Naive B cell (primary cell): Measurements from ENCODE around the gene UXS1. TPM values are rescaled to one million over a fixed set of nuclear protein-coding genes. Genes with fewer than 3 reads are reported as not detected.
"Not testable (repeated sequence)": the region's sequence is repeated elsewhere in the genome, so short reads cannot be mapped to it uniquely, and the experiment has no call there.

Source experiments
- ATAC-seq, 2 donors: fragments of 150-1000 bp; cut with Tn5 transposase; 2 replicates each; pipeline ENCODE4 v1.10.0; 2021; ENCODE audit warnings: low read depth in 2 of 2, mild to moderate bottlenecking in 2 of 2, moderate library complexity in 2 of 2
- DNase-seq: peaks from one replicate; pipeline ENCODE4 v3.0.0; 2022
- H3K27ac Mint-ChIP-seq, 6 donors: one replicate each; pipeline ENCODE4 v1.8.0; 2020 to 2022; ENCODE audit warnings: mild to moderate bottlenecking in 6 of 6, mixed read lengths in 6 of 6, moderate library complexity in 5 of 6, inconsistent platforms in 2 of 6
- H3K27me3 Mint-ChIP-seq, 3 donors: one replicate each; pipeline ENCODE4 v1.8.0; 2021 to 2022; ENCODE audit warnings: mixed read lengths in 3 of 3, mild to moderate bottlenecking in 1 of 3
- H3K36me3 Mint-ChIP-seq, 2 donors: one replicate each; pipeline ENCODE4 v1.8.0; 2020 to 2022; ENCODE audit warnings: mixed read lengths in 2 of 2, inconsistent platforms in 1 of 2, mild to moderate bottlenecking in 1 of 2
- H3K4me1 Mint-ChIP-seq, 3 donors: one replicate each; pipeline ENCODE4 v1.8.0; 2020 to 2022; ENCODE audit warnings: mixed read lengths in 3 of 3, inconsistent platforms in 1 of 3, mild to moderate bottlenecking in 1 of 3, moderate library complexity in 1 of 3
- H3K4me3 Mint-ChIP-seq, 8 donors: one replicate each; pipeline ENCODE4 v1.8.0; 2020 to 2022; ENCODE audit warnings: mild to moderate bottlenecking in 8 of 8, mixed read lengths in 8 of 8, moderate library complexity in 8 of 8, inconsistent platforms in 2 of 8
- H3K9me3 Mint-ChIP-seq, 7 donors: one replicate each; pipeline ENCODE4 v1.8.0; 2020 to 2022; ENCODE audit warnings: mixed read lengths in 7 of 7, mild to moderate bottlenecking in 5 of 7, inconsistent platforms in 2 of 7, moderate library complexity in 1 of 7
- polyA plus RNA-seq, 6 donors: library from polyadenylated mRNA; unstranded; fragments of 300-500 nt; fragmentation: Illumina TruSeq; gene quantifications; one replicate each; pipeline ENCODE4 v1.2.3, GENCODE V29; 2021; ENCODE audit warnings: low read depth in 6 of 6

The UXS1 gene
- polyA plus RNA-seq, result 10 to 100 TPM; 26.8 to 61.0 (median 51.1) TPM

DNA sequence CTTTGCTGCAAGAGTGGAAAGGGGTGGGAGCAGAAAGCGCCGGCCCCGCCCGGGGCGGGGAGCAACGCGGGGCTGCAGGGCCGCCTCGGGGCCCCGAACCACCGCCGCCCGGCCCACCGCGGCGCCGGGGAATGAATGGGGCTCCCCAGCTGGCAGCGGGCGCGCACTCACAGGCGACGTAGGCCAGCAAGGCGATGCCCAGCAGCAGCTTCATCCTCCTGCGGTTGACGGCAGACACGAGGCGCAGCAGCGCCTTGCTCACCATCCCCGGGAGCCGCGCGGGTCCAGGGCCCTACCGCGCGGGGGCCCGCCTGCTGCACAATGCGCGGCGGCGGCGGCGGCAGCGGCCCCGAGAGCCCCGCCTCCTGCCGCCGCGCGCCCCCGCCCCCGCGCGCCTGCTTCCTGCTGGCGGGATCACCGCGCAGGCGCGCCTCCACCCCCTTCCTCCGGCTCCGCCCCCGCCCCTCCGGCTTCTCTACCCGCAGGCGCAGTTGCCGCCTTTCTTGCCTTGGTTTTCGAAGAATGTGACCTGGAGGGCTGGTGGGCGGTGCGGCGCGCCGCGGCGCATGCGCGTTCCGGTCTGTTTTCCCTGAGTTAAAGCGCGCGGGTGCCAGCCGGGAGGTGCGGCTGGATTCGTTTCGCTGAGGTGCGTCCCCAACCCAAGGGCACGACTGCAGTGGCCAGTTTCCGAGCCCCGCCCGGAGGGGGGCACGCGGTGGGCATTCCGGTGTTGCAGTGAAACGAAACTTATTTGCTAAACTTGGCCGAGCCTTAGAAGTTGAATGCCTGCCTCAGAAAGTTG, at the start of gene UXS1:
UXS1 (minus strand) TSS at position 325 of the 802 bp plus-strand sequence; CDS start at position 265, 60 bp downstream.
- H3K27me3 Mint-ChIP-seq, result peaks cover 0 to 4% (median 0%) of the 10 kb centered on the region in 3 donors
- peak within 1 kb of the TSS; percentile 88 to 97 (median 96) for H3K4me3 Mint-ChIP-seq
- H3K9me3 Mint-ChIP-seq, result no peaks in the 10 kb centered on the region
- H3K27ac Mint-ChIP-seq, result peak within 1 kb of the TSS; percentile 81 to 95 (median 88)
- H3K36me3 Mint-ChIP-seq, result peaks cover 0 to 6% of the 10 kb centered on the region in 2 donors
- peak; percentile 74 to 77 for ATAC-seq
- peak; percentile 96 for DNase-seq
- H3K4me1 Mint-ChIP-seq, result peaks cover 39 to 49% (median 42%) of the 10 kb centered on the region in 3 donors

DNA sequence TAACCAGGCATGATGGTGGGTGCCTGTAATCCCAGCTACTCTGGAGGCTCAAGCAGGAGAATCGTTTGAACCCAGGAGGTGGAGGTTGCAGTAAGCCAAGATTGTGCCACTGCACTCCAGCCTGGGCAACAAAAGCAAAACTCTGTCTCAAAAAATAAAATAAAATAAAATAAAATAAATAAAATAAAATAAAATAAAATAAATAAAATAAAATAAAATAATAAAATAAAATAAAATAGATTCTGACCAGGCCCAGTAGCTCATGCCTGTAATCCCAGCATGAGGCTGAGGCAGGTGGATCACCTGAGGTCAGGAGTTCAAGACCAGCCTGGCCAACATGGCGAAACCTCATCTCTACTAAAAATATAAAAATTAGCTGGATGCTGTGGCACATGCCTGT, 45.4 kb upstream of the UXS1 start:
- not testable (repeated sequence) for DNase-seq, H3K4me1 Mint-ChIP-seq, ATAC-seq, H3K4me3 Mint-ChIP-seq
- peaks cover 0 to 12% (median 4%) of the 10 kb centered on the region in 3 donors for H3K27me3 Mint-ChIP-seq
- H3K9me3 Mint-ChIP-seq, result peaks cover 11 to 38% (median 29%) of the 10 kb centered on the region in 7 donors
- H3K27ac Mint-ChIP-seq, result peak overlapping the region in 1 of 6 donors; percentile 38
- peaks cover 8 to 15% of the 10 kb centered on the region in 2 donors for H3K36me3 Mint-ChIP-seq

DNA sequence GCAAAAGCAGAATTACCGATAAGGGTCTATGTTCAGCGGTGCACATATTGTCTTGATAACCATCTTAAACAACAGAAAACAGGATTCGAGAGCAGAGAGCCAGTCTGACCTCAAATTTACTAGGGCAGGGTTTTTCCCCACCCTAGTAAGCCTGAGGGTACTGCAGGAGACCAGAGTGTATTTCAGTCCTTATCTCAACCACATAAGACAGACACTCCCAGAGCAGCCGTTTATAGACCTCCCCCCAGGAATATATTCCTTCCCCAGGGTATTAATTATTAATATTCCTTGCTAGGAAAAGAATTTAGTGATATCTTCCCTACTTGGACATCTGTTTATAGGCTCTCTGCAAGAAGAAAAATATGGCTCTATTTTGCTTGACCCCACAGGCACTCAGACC, 41.3 kb upstream of the UXS1 start:
- not testable (repeated sequence) for H3K4me1 Mint-ChIP-seq, H3K4me3 Mint-ChIP-seq, DNase-seq, ATAC-seq
- peaks cover 20 to 48% (median 32%) of the 10 kb centered on the region in 7 donors for H3K9me3 Mint-ChIP-seq
- peak overlapping the region in 1 of 6 donors; percentile 82 for H3K27ac Mint-ChIP-seq
- peaks cover 15 to 32% of the 10 kb centered on the region in 2 donors for H3K36me3 Mint-ChIP-seq
- peaks cover 4 to 18% (median 15%) of the 10 kb centered on the region in 3 donors for H3K27me3 Mint-ChIP-seq

DNA sequence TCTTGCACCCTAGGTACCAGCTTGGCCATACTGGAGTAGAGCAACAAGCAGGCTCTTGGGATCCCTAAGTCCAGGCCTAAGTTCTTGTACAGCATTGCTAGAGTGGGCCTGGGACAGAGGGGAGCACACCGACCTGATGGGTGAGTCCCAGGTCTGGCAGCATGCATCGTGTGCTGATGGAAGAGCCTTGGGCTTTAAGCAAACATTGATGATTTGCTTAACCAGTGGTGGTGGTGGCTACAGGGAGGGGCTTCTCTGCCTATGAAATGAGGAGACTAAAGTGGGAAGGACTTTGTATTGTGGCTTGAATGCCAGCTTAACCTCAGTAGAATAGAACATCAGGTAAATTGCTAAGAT, 39.2 kb upstream of the UXS1 start:
- no peak overlapping the region for H3K27ac Mint-ChIP-seq
- DNase-seq (no peak), ATAC-seq (no peak)
- H3K36me3 Mint-ChIP-seq, result peaks cover 15 to 32% of the 10 kb centered on the region in 2 donors
- no peaks in the 10 kb centered on the region for H3K4me1 Mint-ChIP-seq
- no peak overlapping the region for H3K4me3 Mint-ChIP-seq
- H3K27me3 Mint-ChIP-seq, result peaks cover 4 to 18% (median 15%) of the 10 kb centered on the region in 3 donors
- peaks cover 20 to 48% (median 32%) of the 10 kb centered on the region in 7 donors for H3K9me3 Mint-ChIP-seq

DNA sequence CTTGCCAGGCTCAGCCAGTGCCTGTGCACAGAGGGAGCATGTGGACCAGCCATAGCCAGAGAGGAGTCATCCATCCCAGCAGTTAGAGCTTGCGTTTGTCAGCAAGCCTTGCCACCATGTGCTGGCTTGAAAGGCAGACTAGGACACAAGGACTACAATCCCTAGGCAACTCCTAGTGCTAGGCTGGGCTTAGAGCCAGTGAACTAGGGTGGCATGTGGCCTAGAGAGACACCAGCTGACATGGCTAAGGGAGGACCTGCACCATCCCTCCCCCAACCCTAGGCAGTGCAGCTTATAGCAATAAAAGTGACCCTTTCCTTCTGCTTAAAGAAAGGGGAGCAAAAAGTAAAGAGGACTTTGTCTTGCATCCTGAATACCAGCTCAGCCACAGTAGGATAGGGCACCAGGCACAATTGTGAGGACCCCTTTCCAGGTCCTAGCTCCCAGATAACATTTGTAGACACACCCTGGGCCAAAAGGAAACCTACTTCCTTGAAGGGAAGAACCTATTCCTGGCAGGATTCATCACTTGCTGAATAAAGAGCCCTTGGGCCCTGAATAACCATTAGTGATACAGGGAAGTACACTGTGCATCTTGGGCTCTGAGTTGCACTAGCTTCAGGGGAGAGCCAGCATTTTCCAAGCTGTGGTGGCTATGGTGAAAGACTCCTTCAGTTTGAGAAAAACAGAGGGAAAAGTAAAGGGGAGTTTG, 38.7 kb upstream of the UXS1 start:
- DNase-seq, result no peak
- H3K36me3 Mint-ChIP-seq, result peaks cover 15 to 32% of the 10 kb centered on the region in 2 donors
- peaks cover 4 to 18% (median 15%) of the 10 kb centered on the region in 3 donors for H3K27me3 Mint-ChIP-seq
- ATAC-seq, result no peak
- no peak overlapping the region for H3K4me3 Mint-ChIP-seq
- no peaks in the 10 kb centered on the region for H3K4me1 Mint-ChIP-seq
- peaks cover 20 to 47% (median 32%) of the 10 kb centered on the region in 7 donors for H3K9me3 Mint-ChIP-seq
- H3K27ac Mint-ChIP-seq, result no peak overlapping the region

DNA sequence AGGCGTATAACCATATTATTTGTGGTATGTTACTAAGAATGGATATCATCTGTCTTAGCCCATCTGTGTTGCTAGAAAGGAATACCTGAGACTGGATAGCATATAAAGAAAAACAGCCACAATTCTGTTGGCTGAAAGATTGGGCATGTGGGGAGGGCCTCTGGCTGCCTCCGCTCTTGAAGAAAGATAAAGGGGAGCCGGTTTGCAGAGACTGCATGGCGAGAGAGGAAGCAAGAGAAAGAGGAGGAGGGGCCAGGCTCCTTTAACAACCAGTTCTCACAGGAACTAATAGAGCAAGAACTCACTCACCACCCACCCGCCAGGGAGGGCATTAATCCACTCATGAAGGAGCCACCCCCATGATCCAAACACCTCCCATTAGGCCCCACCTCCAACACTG, 29.2 kb upstream of the UXS1 start:
- Mint-ChIP-seq H3K36me3 (no peaks in the 10 kb centered on the region), H3K4me1 (no peaks in the 10 kb centered on the region), H3K27me3 (no peaks in the 10 kb centered on the region), H3K27ac (no peak overlapping the region), H3K9me3 (peaks cover 0 to 8% (median 4%) of the 10 kb centered on the region in 7 donors), H3K4me3 (no peak overlapping the region)
- DNase-seq (no peak), ATAC-seq (no peak)

DNA sequence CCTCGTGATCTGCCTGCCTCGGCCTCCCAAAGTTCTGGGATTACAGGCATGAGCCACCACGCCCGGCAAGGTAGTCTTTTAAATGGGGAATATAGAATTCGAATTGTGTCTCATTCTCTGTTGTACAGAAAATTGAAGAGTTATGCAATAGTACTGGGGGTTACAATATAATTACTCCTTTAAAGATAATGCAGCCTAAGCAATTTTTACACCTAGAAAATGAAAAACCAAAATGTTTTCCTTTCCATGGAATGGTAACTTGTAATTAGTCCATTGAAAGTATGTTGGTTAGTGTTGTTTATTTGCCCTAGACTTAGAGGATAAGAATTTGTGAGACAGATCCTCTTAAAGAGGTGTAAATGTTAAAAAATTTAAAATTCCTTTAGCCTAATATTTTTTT, 28.0 kb upstream of the UXS1 start:
- DNase-seq, H3K9me3 Mint-ChIP-seq, H3K4me1 Mint-ChIP-seq, ATAC-seq, H3K4me3 Mint-ChIP-seq, H3K36me3 Mint-ChIP-seq, H3K27me3 Mint-ChIP-seq, H3K27ac Mint-ChIP-seq: not testable (repeated sequence)

DNA sequence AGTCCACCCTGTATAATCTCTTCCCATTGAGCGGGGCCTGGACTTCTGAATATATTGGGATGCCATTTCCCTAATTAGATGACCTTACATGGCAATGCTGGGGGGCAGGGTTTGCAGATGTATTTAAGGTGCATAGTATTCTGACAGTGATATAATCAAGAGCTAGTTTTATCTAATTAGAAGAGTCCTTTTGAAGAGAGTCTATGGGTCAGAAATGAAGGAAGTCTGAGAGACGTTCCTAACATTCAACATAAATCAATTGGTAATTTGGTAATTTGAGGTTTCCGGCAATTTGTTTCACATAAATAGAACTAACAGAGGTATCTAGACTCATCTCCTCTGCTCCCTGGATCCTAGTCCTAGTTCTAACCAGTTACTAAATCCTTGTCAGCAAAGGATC, 25.7 kb upstream of the UXS1 start:
- peaks cover 0 to 4% (median 0%) of the 10 kb centered on the region in 7 donors for H3K9me3 Mint-ChIP-seq

DNA sequence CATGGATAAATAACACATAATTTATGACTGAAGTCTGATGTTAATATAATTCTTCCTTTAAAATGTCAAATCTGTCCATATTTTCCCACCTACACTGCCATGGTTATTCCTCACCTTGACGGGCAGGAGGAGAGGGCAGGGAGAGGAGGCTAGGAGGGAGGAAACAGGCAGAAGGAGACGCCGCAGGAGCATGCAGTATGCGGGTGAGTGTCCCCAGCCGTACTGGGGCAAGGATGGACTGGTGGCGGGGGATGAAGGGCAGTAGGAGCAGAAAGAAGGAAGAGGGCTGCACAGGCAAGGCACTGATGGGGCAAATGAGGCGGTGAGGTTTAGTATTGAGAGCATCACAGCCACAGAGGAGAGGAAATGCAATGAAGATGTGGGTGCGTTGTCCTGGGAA, 25.1 kb upstream of the UXS1 start:
- H3K4me3 Mint-ChIP-seq, H3K27me3 Mint-ChIP-seq, H3K9me3 Mint-ChIP-seq, H3K27ac Mint-ChIP-seq, H3K36me3 Mint-ChIP-seq, DNase-seq, ATAC-seq, H3K4me1 Mint-ChIP-seq: not testable (repeated sequence)

More for the DNA sequence above, 25.7 kb upstream of the UXS1 start:
- Mint-ChIP-seq H3K4me3 (no peak overlapping the region), H3K27me3 (no peaks in the 10 kb centered on the region), H3K27ac (no peak overlapping the region), H3K4me1 (no peaks in the 10 kb centered on the region), H3K36me3 (no peaks in the 10 kb centered on the region)
- ATAC-seq (no peak), DNase-seq (no peak)

DNA sequence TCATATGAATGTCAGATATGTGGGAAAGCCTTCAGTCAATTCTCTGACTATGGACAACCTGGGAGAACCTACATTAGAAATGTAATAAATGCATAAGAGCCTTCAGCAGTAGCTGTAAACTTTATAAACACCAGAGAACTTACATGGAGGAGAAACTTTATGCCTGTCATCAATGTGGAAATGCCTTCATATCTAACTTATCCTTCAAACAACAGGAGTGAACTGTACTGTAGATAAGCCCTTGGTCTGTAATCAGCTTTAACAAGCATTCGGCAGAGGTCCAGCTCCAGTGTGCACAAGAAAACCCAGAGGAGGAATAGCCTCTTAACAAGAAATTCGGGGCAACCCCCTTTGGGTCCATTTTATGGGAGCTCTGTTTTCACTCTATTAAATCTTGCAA, 14.8 kb upstream of the UXS1 start:
- no peak overlapping the region for H3K4me3 Mint-ChIP-seq
- peaks cover 0 to 6% (median 0%) of the 10 kb centered on the region in 7 donors for H3K9me3 Mint-ChIP-seq
- no peak for DNase-seq
- H3K36me3 Mint-ChIP-seq, result no peaks in the 10 kb centered on the region
- no peak for ATAC-seq
- H3K27me3 Mint-ChIP-seq, result no peaks in the 10 kb centered on the region
- H3K27ac Mint-ChIP-seq, result no peak overlapping the region
- H3K4me1 Mint-ChIP-seq, result no peaks in the 10 kb centered on the region

DNA sequence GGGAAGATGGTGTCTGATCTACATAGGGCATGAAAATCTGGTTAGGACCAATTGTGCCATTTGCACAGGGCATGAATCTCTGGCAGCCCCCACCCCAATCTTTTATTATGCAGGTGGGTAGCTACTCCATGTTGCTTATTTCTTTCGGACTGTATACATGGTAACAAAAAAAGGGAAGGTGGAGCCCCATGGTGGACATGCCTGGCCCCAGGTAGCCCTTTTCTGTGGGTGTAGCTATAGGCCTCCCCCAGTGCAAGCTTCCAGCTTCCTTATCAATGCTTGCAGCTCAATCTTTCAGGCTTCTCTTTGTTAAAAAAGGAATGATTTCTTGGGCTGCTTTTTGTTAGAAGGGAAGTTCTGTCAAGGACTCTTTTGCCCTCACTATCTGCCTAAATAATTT, 14.3 kb upstream of the UXS1 start:
- no peak for DNase-seq

DNA sequence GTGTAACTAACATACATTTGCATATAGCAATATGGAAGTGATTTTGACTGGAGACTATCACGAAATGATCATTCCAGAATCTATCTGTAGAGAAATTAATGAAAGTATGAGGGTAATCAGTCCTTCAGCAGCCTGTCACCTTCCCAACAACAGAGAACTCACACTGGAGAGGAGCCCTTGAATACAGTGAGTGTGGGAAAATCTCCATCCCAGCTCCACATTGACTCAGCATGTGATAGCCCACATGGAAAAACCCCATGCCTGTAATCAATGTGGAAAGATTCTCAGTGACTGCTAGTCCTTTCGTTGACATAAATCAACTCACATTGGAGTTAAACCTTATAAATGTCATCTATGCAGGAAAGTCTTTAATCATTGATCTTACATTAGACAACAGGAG, 13.1 kb upstream of the UXS1 start:
- DNase-seq, result no peak
- no peak overlapping the region for H3K4me3 Mint-ChIP-seq
- no peak for ATAC-seq
- no peaks in the 10 kb centered on the region for H3K36me3 Mint-ChIP-seq
- H3K27ac Mint-ChIP-seq, result no peak overlapping the region
- H3K27me3 Mint-ChIP-seq, result no peaks in the 10 kb centered on the region
- H3K4me1 Mint-ChIP-seq, result no peaks in the 10 kb centered on the region
- peaks cover 0 to 6% (median 0%) of the 10 kb centered on the region in 7 donors for H3K9me3 Mint-ChIP-seq

More for the DNA sequence above, 14.3 kb upstream of the UXS1 start:
- no peaks in the 10 kb centered on the region for H3K27me3 Mint-ChIP-seq
- no peak overlapping the region for H3K4me3 Mint-ChIP-seq
- no peak for ATAC-seq
- no peaks in the 10 kb centered on the region for H3K4me1 Mint-ChIP-seq
- H3K9me3 Mint-ChIP-seq, result peaks cover 0 to 6% (median 0%) of the 10 kb centered on the region in 7 donors
- H3K36me3 Mint-ChIP-seq, result no peaks in the 10 kb centered on the region
- no peak overlapping the region for H3K27ac Mint-ChIP-seq

DNA sequence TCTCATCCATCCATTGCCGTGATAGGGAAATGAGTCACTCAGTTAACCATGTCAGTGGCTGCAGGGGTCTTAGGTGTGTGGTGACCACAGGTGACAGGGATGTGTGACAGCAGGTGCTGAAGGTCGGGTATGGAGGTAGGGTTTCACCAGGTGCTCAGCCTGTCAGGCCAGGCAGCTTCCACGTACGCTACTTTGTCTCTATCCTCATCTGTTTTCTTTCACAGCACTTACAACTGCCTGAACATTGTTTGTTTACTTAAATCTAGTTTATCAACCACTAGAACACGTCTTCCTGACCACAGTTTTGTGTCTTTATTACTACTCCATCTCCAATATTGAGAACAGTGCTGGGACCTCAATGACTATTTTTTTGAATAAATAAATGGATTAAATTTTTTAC, 11.4 kb upstream of the UXS1 start:
- Mint-ChIP-seq H3K9me3 (peaks cover 0 to 6% (median 0%) of the 10 kb centered on the region in 7 donors), H3K27ac (no peak overlapping the region), H3K36me3 (no peaks in the 10 kb centered on the region), H3K27me3 (no peaks in the 10 kb centered on the region), H3K4me1 (no peaks in the 10 kb centered on the region), H3K4me3 (no peak overlapping the region)
- ATAC-seq, result no peak
- no peak for DNase-seq

DNA sequence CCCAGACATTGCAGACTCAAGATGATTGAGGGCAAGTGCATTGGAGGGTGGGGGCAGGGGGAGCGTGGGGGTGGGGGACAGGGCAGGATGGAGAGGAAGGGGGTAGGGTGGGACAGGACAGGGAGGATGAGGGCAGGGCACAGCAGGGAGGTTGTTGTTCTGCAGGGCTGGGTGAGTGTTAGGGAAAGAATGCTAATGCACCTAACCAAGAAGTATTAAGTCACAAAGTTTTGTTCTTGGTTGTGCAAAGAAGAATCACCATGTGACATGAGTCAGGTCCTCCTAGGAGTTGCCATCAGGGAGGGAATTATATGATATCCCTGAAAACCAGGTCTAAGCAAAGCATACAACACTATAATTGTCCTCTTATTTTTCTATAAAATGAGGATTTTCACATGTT, 10.4 kb upstream of the UXS1 start:
- not testable (repeated sequence) for H3K4me3 Mint-ChIP-seq, ATAC-seq, H3K27me3 Mint-ChIP-seq, H3K36me3 Mint-ChIP-seq, H3K4me1 Mint-ChIP-seq, DNase-seq, H3K9me3 Mint-ChIP-seq, H3K27ac Mint-ChIP-seq
